ENCODE results near the gene PKD2L1.

PKD2L1 gene

GRCh38 chr10:100364735-100365391, 34.8 kb upstream of the PKD2L1 start:
- TF ChIP-seq REST (IDR thresholded peaks at IDR 0.05; ENCODE audit: low read depth) (no peak), CEBPB (IDR thresholded peaks at IDR 0.05) (no peak; the same call in 1 of the 2 replicates), CREB1 (IDR thresholded peaks at IDR 0.05; ENCODE audit: low read depth) (no peak), USF1 (IDR thresholded peaks at IDR 0.05) (peak; percentile 95), EP300 (IDR thresholded peaks at IDR 0.05; ENCODE audit: borderline replicate concordance) (peak; percentile 66; the same call in 1 of the 2 replicates), YY1 (IDR thresholded peaks at IDR 0.05; ENCODE audit: low read depth) (peak; percentile 58; the same call in 1 of the 2 replicates), FOXM1 (IDR thresholded peaks at IDR 0.05; ENCODE audit: borderline replicate concordance, low read depth) (no peak), TEAD4 (IDR thresholded peaks at IDR 0.05) (peak; percentile 33; the same call in 1 of the 2 replicates), EGR1 (IDR thresholded peaks at IDR 0.05) (no peak), NFIC (IDR thresholded peaks at IDR 0.05) (peak; percentile 84), RAD21 (IDR thresholded peaks at IDR 0.05; ENCODE audit: low read depth) (no peak), MAX (IDR thresholded peaks at IDR 0.05) (peak; percentile 67), ZBTB7A (IDR thresholded peaks at IDR 0.05; ENCODE audit: low read depth) (no peak), TCF12 (IDR thresholded peaks at IDR 0.05; ENCODE audit: low read depth) (peak; percentile 83), TAF1 (IDR thresholded peaks at IDR 0.05; ENCODE audit: low read depth) (no peak)

GRCh38 chr10:100364175-100364574, 34.1 kb upstream of the PKD2L1 start:
- TF ChIP-seq EP300 (IDR thresholded peaks at IDR 0.05; ENCODE audit: borderline replicate concordance): no peak
- TF ChIP-seq RAD21 (IDR thresholded peaks at IDR 0.05; ENCODE audit: low read depth): no peak
- TF ChIP-seq CEBPB (IDR thresholded peaks at IDR 0.05): no peak
- no peak for TF ChIP-seq YY1 (IDR thresholded peaks at IDR 0.05; ENCODE audit: low read depth)
- no peak for TF ChIP-seq USF1 (IDR thresholded peaks at IDR 0.05)
- TF ChIP-seq ZBTB7A (IDR thresholded peaks at IDR 0.05; ENCODE audit: low read depth): no peak
- TF ChIP-seq CREB1 (IDR thresholded peaks at IDR 0.05; ENCODE audit: low read depth): no peak
- no peak for TF ChIP-seq REST (IDR thresholded peaks at IDR 0.05; ENCODE audit: low read depth)
- TF ChIP-seq TCF12 (IDR thresholded peaks at IDR 0.05; ENCODE audit: low read depth): no peak

- TF ChIP-seq CEBPB (IDR thresholded peaks at IDR 0.05) (no peak), EP300 (IDR thresholded peaks at IDR 0.05; ENCODE audit: borderline replicate concordance) (no peak), REST (IDR thresholded peaks at IDR 0.05; ENCODE audit: low read depth) (no peak), USF1 (IDR thresholded peaks at IDR 0.05) (no peak), TAF1 (IDR thresholded peaks at IDR 0.05; ENCODE audit: low read depth) (no peak), EGR1 (IDR thresholded peaks at IDR 0.05) (no peak), CREB1 (IDR thresholded peaks at IDR 0.05; ENCODE audit: low read depth) (no peak), RAD21 (IDR thresholded peaks at IDR 0.05; ENCODE audit: low read depth) (no peak), MAX (IDR thresholded peaks at IDR 0.05) (no peak), TEAD4 (IDR thresholded peaks at IDR 0.05) (no peak), FOXM1 (IDR thresholded peaks at IDR 0.05; ENCODE audit: borderline replicate concordance, low read depth) (no peak), NFIC (IDR thresholded peaks at IDR 0.05) (no peak), YY1 (IDR thresholded peaks at IDR 0.05; ENCODE audit: low read depth) (no peak), ZBTB7A (IDR thresholded peaks at IDR 0.05; ENCODE audit: low read depth) (no peak), TCF12 (IDR thresholded peaks at IDR 0.05; ENCODE audit: low read depth) (no peak)
Measured at GRCh38 chr10:100362570-100363496, 32.8 kb upstream of the PKD2L1 start.

Measured in Ishikawa (cell line).